Pulmonary artery endothelial cell (primary cell): Measurements from ENCODE around the gene BRD2. TPM values are rescaled to one million over a fixed set of nuclear protein-coding genes. Genes with fewer than 3 reads are reported as not detected.
"Not testable (repeated sequence)": the region's sequence is repeated elsewhere in the genome, so short reads cannot be mapped to it uniquely, and the experiment has no call there.

Experiments
- DNase-seq: peaks from one replicate; pipeline ENCODE4 v3.0.0-alpha.2; 2011; ENCODE audit warnings: low read depth, low spot score
- total RNA-seq: library from RNA; depleted of rRNA; stranded (reverse); fragments of >200 nt; gene quantifications from 2 replicates; pipeline ENCODE4 v1.2.3, GENCODE V29; 2014

Gene BRD2
- total RNA-seq, result 52.1 and 77.0 TPM in 2 replicates

GRCh38 chr6:32968093-32968866, at the start of gene BRD2:
Gene BRD2, plus strand, starts transcription at chr6:32968594. Its CDS starts 4,305 bp downstream, at chr6:32972899.
- peak; percentile 84 for DNase-seq

- no peak for DNase-seq
Observed at GRCh38 chr6:32920715-32921114, 47.7 kb upstream of the BRD2 start.

- DNase-seq, result no peak
Observed at GRCh38 chr6:32922083-32922482, 46.3 kb upstream of the BRD2 start.

GRCh38 chr6:32931211-32931610, 37.2 kb upstream of the BRD2 start:
- no peak for DNase-seq

- no peak for DNase-seq
Observed at GRCh38 chr6:32932132-32932868, 36.1 kb upstream of the BRD2 start.

GRCh38 chr6:32933661-32934085, 34.7 kb upstream of the BRD2 start:
- peak; percentile 27 for DNase-seq

GRCh38 chr6:32935551-32936238, 32.7 kb upstream of the BRD2 start:
- DNase-seq, result no peak

GRCh38 chr6:32936239-32937152, 31.9 kb upstream of the BRD2 start:
- no peak for DNase-seq

- DNase-seq, result no peak
Observed at GRCh38 chr6:32937230-32937633, 31.2 kb upstream of the BRD2 start.

- no peak for DNase-seq
Observed at GRCh38 chr6:32938494-32938893, 29.9 kb upstream of the BRD2 start.

GRCh38 chr6:32940656-32941213, 27.7 kb upstream of the BRD2 start, which contains the start of gene HLA-DMB:
Gene HLA-DMB, minus strand, starts transcription at chr6:32941028. Its CDS starts 221 bp downstream, at chr6:32940807.
- peak; percentile 47 for DNase-seq

GRCh38 chr6:32941214-32941768, 27.1 kb upstream of the BRD2 start:
- no peak for DNase-seq

GRCh38 chr6:32942555-32943123, 25.8 kb upstream of the BRD2 start:
- not testable (repeated sequence) for DNase-seq

GRCh38 chr6:32943864-32944649, 24.3 kb upstream of the BRD2 start:
- DNase-seq, result no peak

GRCh38 chr6:32945108-32945760, 23.2 kb upstream of the BRD2 start:
- DNase-seq, result no peak

- DNase-seq, result no peak
Observed at GRCh38 chr6:32945953-32946352, 22.4 kb upstream of the BRD2 start.

GRCh38 chr6:32946893-32947292, 21.5 kb upstream of the BRD2 start:
- DNase-seq, result no peak
